Measurements from ENCODE around the gene HEPH. TPM values are rescaled to one million over a fixed set of nuclear protein-coding genes. Genes with fewer than 3 reads are reported as not detected.

HEPH gene
- total RNA-seq, 1 experiment from 2014 or later = not detected

DNA sequence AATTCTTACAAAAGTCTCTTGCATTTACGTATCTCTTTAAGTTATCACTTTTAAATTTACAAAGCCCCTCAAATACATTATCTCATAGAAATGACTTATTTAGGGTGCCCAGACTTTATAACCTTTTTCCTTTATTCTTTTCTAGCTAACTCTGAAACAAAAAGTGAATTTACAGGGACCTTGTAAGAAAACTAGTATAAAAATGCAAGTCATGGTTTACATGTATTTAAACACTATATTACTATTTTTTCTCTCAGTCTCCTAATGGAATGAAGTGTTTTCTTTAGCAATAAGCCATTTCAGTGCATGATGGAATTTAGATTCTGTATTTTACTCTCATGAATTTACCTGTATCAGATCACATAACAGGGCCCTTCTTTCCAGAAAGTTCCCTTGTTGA, 14.5 kb upstream of the HEPH start:
- DNase-seq (ENCODE audit: low spot score) = no peak
- intact Hi-C loops (cut with micrococcal nuclease; ENCODE audit: unreplicated experiment) = no loop called here
- H3K27me3 ChIP-seq (replicated peaks; ENCODE audit: insufficient read depth, low read depth, low read length, poor library complexity) = no peaks in the 10 kb centered on the region
- H3K27ac ChIP-seq (ENCODE audit: low read depth, low read length, poor library complexity, severe bottlenecking) = no peak overlapping the region
- H3K36me3 ChIP-seq (ENCODE audit: insufficient read depth, low read length, poor library complexity, severe bottlenecking) = no peaks in the 10 kb centered on the region
- BruUV-seq (replicated peaks) = no TSS peak
- no peaks in the 10 kb centered on the region for H3K4me1 ChIP-seq (ENCODE audit: insufficient read depth, low read length, poor library complexity, severe bottlenecking)
- CTCF ChIA-PET = no interaction called here
- no peaks in the 10 kb centered on the region for H3K9me3 ChIP-seq (ENCODE audit: low read depth, low read length, poor library complexity, severe bottlenecking)
- no peak overlapping the region for H3K4me3 ChIP-seq (ENCODE audit: low read depth, low read length, poor library complexity, severe bottlenecking)
- POLR2A ChIA-PET (ENCODE audit: low non-redundant PET) = no interaction called here
- TF ChIP-seq, protein P1, sequence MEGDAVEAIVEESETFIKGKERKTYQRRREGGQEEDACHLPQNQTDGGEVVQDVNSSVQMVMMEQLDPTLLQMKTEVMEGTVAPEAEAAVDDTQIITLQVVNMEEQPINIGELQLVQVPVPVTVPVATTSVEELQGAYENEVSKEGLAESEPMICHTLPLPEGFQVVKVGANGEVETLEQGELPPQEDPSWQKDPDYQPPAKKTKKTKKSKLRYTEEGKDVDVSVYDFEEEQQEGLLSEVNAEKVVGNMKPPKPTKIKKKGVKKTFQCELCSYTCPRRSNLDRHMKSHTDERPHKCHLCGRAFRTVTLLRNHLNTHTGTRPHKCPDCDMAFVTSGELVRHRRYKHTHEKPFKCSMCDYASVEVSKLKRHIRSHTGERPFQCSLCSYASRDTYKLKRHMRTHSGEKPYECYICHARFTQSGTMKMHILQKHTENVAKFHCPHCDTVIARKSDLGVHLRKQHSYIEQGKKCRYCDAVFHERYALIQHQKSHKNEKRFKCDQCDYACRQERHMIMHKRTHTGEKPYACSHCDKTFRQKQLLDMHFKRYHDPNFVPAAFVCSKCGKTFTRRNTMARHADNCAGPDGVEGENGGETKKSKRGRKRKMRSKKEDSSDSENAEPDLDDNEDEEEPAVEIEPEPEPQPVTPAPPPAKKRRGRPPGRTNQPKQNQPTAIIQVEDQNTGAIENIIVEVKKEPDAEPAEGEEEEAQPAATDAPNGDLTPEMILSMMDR (conservative IDR thresholded peaks at IDR 0.05; ENCODE audit: low read depth, low read length) = no peak
- no peak for TF ChIP-seq EZH2 (IDR thresholded peaks at IDR 0.05; ENCODE audit: borderline replicate concordance, low read depth, low read length, poor library complexity, severe bottlenecking)

DNA sequence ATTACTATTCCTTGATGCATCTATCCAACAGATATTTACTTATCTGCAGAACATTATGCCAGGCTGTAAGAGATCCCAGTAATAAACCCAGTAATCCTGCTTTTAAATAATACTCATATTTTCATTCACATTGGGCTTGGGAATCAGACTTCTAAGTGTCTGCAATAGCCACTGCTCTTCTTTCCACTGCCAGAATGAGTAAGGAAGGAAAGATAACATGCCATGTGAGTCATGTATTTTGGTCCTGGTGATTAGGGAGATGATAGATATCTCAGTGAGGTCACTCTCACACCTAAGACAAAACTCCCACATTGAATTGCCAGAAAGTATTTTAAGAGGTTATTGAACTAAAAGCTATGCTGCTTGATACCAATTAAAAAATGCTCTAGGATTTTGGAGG, 13.9 kb upstream of the HEPH start:
- intact Hi-C loops (cut with micrococcal nuclease; ENCODE audit: unreplicated experiment) = no loop called here
- DNase-seq (ENCODE audit: low spot score) = no peak
- Histone ChIP-seq H3K27ac (ENCODE audit: low read depth, low read length, poor library complexity, severe bottlenecking) (no peak overlapping the region), H3K27me3 (replicated peaks; ENCODE audit: insufficient read depth, low read depth, low read length, poor library complexity) (no peaks in the 10 kb centered on the region), H3K9me3 (ENCODE audit: low read depth, low read length, poor library complexity, severe bottlenecking) (no peaks in the 10 kb centered on the region), H3K4me1 (ENCODE audit: insufficient read depth, low read length, poor library complexity, severe bottlenecking) (no peaks in the 10 kb centered on the region), H3K36me3 (ENCODE audit: insufficient read depth, low read length, poor library complexity, severe bottlenecking) (no peaks in the 10 kb centered on the region), H3K4me3 (ENCODE audit: low read depth, low read length, poor library complexity, severe bottlenecking) (no peak overlapping the region)
- CTCF ChIA-PET = no interaction called here
- POLR2A ChIA-PET (ENCODE audit: low non-redundant PET) = no interaction called here
- TF ChIP-seq, protein P1 (conservative IDR thresholded peaks at IDR 0.05; ENCODE audit: low read depth, low read length) = no peak
- TF ChIP-seq EZH2 (IDR thresholded peaks at IDR 0.05; ENCODE audit: borderline replicate concordance, low read depth, low read length, poor library complexity, severe bottlenecking) = no peak
- no TSS peak for BruUV-seq (replicated peaks)

DNA sequence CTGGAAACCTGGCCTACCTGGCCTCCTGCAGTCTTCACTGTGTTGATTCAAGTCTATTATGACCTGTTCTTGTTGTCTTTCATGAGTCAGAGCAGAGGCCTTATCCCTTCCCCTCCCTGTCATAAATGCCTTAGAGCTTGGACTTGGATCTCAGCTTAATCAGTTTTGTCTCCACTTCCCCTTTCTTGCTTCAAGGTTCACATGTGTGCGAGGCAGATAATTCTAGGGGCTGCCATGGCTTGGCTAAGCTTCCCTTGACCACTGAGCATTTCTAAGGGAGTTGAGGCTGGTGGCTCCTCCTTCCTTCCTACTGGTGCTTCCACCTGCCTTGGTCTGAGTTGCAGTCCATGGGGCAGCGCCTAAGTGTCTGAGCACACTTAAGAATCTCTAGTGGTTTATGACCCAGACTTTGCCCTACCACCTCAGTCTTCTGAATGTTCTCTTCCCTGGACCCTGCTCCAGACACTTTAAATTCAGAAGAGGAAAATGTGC, 1.7 kb upstream of the HEPH start:
- TF ChIP-seq EZH2 (IDR thresholded peaks at IDR 0.05; ENCODE audit: borderline replicate concordance, low read depth, low read length, poor library complexity, severe bottlenecking) = no peak
- TF ChIP-seq, protein P1 (conservative IDR thresholded peaks at IDR 0.05; ENCODE audit: low read depth, low read length) = no peak
- H3K27me3 ChIP-seq (replicated peaks; ENCODE audit: insufficient read depth, low read depth, low read length, poor library complexity) = no peaks in the 10 kb centered on the region
- DNase-seq (ENCODE audit: low spot score) = no peak
- no peak overlapping the region for H3K27ac ChIP-seq (ENCODE audit: low read depth, low read length, poor library complexity, severe bottlenecking)
- ChIA-PET CTCF (no interaction called here), POLR2A (ENCODE audit: low non-redundant PET) (no interaction called here)
- no peaks in the 10 kb centered on the region for H3K4me1 ChIP-seq (ENCODE audit: insufficient read depth, low read length, poor library complexity, severe bottlenecking)
- H3K9me3 ChIP-seq (ENCODE audit: low read depth, low read length, poor library complexity, severe bottlenecking) = no peaks in the 10 kb centered on the region
- intact Hi-C loops (cut with micrococcal nuclease; ENCODE audit: unreplicated experiment) = no loop called here
- BruUV-seq (replicated peaks) = no TSS peak
- no peak overlapping the region for H3K4me3 ChIP-seq (ENCODE audit: low read depth, low read length, poor library complexity, severe bottlenecking)
- H3K36me3 ChIP-seq (ENCODE audit: insufficient read depth, low read length, poor library complexity, severe bottlenecking) = no peaks in the 10 kb centered on the region

Measured in A673 (cell line).